ENCODE data around the gene PFKL.
"Not testable (repeated sequence)": the region's sequence is repeated elsewhere in the genome, so short reads cannot be mapped to it uniquely, and the experiment has no call there.

The PFKL gene

GRCh38 chr21:44279354-44280260 is 20.2 kb upstream of the PFKL start:
- DNase-seq (ENCODE audit: low read depth) = no peak

- no peak for DNase-seq (ENCODE audit: low read depth)
Measured at GRCh38 chr21:44281801-44282200, 18.1 kb upstream of the PFKL start.

- no peak for DNase-seq (ENCODE audit: low read depth)
Measured at GRCh38 chr21:44282370-44282769, 17.5 kb upstream of the PFKL start.

GRCh38 chr21:44283211-44283785 is 16.6 kb upstream of the PFKL start:
- not testable (repeated sequence) for DNase-seq (ENCODE audit: low read depth)

- DNase-seq (ENCODE audit: low read depth) = no peak
Measured at GRCh38 chr21:44283948-44284347, 15.9 kb upstream of the PFKL start.

GRCh38 chr21:44285138-44285992 is 14.5 kb upstream of the PFKL start, which contains the start of gene AIRE:
TSS of gene AIRE (plus strand) at chr21:44285876. CDS start at chr21:44286007, 131 bp downstream.
- no peak for DNase-seq (ENCODE audit: low read depth)

- no peak for DNase-seq (ENCODE audit: low read depth)
Measured at GRCh38 chr21:44286086-44286715, 13.7 kb upstream of the PFKL start.

- DNase-seq (ENCODE audit: low read depth) = no peak
Measured at GRCh38 chr21:44286716-44287632, 12.9 kb upstream of the PFKL start.

- DNase-seq (ENCODE audit: low read depth) = no peak
Measured at GRCh38 chr21:44288251-44289110, 11.4 kb upstream of the PFKL start.

GRCh38 chr21:44289381-44290010 is 10.4 kb upstream of the PFKL start:
- no peak for DNase-seq (ENCODE audit: low read depth)

GRCh38 chr21:44290327-44291077 is 9.4 kb upstream of the PFKL start:
- no peak for DNase-seq (ENCODE audit: low read depth)

GRCh38 chr21:44291078-44291935 is 8.5 kb upstream of the PFKL start:
- no peak for DNase-seq (ENCODE audit: low read depth)

GRCh38 chr21:44291936-44292811 is 7.7 kb upstream of the PFKL start:
- DNase-seq (ENCODE audit: low read depth) = no peak

GRCh38 chr21:44292812-44293195 is 7.0 kb upstream of the PFKL start:
- no peak for DNase-seq (ENCODE audit: low read depth)

- DNase-seq (ENCODE audit: low read depth) = no peak
Measured at GRCh38 chr21:44293551-44294231, 6.2 kb upstream of the PFKL start.

Measured in stimulated activated CD8-positive, alpha-beta memory T cell treated with anti-CD3 and anti-CD28 coated beads, Interleukin-12 subunit alpha, Interleukin-12 subunit beta, amount 100 ng/mL, for 4 hours (primary cell).